Endodermal cell (in vitro differentiated cells): ENCODE measurements around the gene PRKCE. TPM values are rescaled to one million over a fixed set of nuclear protein-coding genes. Genes with fewer than 3 reads are reported as not detected.

ENCODE experiments used
- DNase-seq: peaks from one replicate; pipeline ENCODE4 v3.0.0-alpha.2; 2017
- H3K27ac ChIP-seq: 2 replicates; pipeline ENCODE4 v1.5.1; 2013; ENCODE audit warnings: mild to moderate bottlenecking, low read depth, low read length, moderate library complexity
- H3K27me3 ChIP-seq: 2 replicates; pipeline ENCODE4 v1.6.1; 2013; ENCODE audit warnings: mild to moderate bottlenecking, low read length, moderate library complexity; ENCODE audit not compliant: insufficient read depth, control insufficient read depth, poor library complexity, severe bottlenecking
- H3K36me3 ChIP-seq: 2 replicates; pipeline ENCODE4 v1.7.0; 2013; ENCODE audit warnings: mild to moderate bottlenecking, low read length, moderate library complexity; ENCODE audit not compliant: control insufficient read depth, insufficient read depth
- H3K4me1 ChIP-seq: one replicate; pipeline ENCODE4 v1.7.0; 2013; ENCODE audit warnings: low read length; ENCODE audit not compliant: control insufficient read depth, insufficient read depth
- H3K4me3 ChIP-seq: 2 replicates; pipeline ENCODE4 v1.5.1; 2013; ENCODE audit warnings: mild to moderate bottlenecking, low read length, moderate library complexity
- H3K9ac ChIP-seq: 2 replicates; pipeline ENCODE4 v1.6.1; 2013; ENCODE audit warnings: mild to moderate bottlenecking, low read length, moderate library complexity; ENCODE audit not compliant: poor library complexity, severe bottlenecking; ENCODE audit errors: extremely low read depth
- H3K9me3 ChIP-seq: 2 replicates; pipeline ENCODE4 v1.6.1; 2013; ENCODE audit warnings: mild to moderate bottlenecking, low read length, moderate library complexity; ENCODE audit not compliant: control insufficient read depth
- H3K27ac Mint-ChIP-seq: 2 replicates; pipeline ENCODE4 v1.8.0; 2020; ENCODE audit warnings: mixed read lengths
- H3K27me3 Mint-ChIP-seq: 2 replicates; pipeline ENCODE4 v1.8.0; 2021; ENCODE audit warnings: mild to moderate bottlenecking, mixed read lengths; ENCODE audit not compliant: insufficient read depth
- H3K36me3 Mint-ChIP-seq: 2 replicates; pipeline ENCODE4 v1.8.0; 2020; ENCODE audit warnings: low read depth, mixed read lengths
- H3K4me1 Mint-ChIP-seq: 2 replicates; pipeline ENCODE4 v1.8.0; 2020; ENCODE audit warnings: mixed read lengths
- H3K4me3 Mint-ChIP-seq: 2 replicates; pipeline ENCODE4 v1.8.0; 2020; ENCODE audit warnings: mild to moderate bottlenecking, moderate library complexity, mixed read lengths
- H3K9me3 Mint-ChIP-seq: 2 replicates; pipeline ENCODE4 v1.8.0; 2020; ENCODE audit warnings: mild to moderate bottlenecking, mixed read lengths
- CTCF ChIP-seq: fragments of 200-600 bp; sonication (generic); conservative IDR thresholded peaks from 2 replicates; pipeline ENCODE4 v1.5.0; 2021; ENCODE audit warnings: antibody characterized with exemption, mild to moderate bottlenecking
- WGBS, 2 experiments: methylation state at CpG; one replicate each; pipeline versions ENCODE4 v1.1.5 to v1.1.7; 2013; ENCODE audit warnings: missing lambda C conversion rate in 2 of 2, mixed read lengths in 1 of 2; ENCODE audit not compliant: insufficient coverage in 1 of 2, insufficient read length in 1 of 2; 5-methylcytosine and 5-hydroxymethylcytosine counted together
- total RNA-seq, 2 donors: library from RNA; stranded (reverse); fragmentation: NEBNext Ultra II Directional in 1 of 2; extraction: Animal tissue kit (Norgen Biotek cat#: 25700) in 1 of 2; gene quantifications; 2 replicates in 1 of 2; 3 replicates in 1 of 2; pipeline ENCODE4 v1.2.1, GENCODE V29; 2021

Gene PRKCE
- total RNA-seq, 2 donors from 2014 or later, result 1.4 to 1.7 TPM

- Mint-ChIP-seq H3K9me3 (no peaks in the 10 kb centered on the region), H3K36me3 (no peaks in the 10 kb centered on the region), H3K4me3 (no peak overlapping the region), H3K4me1 (peaks cover 9% of the 10 kb centered on the region), H3K27ac (no peak overlapping the region), H3K27me3 (peaks cover 79% of the 10 kb centered on the region)
- Histone ChIP-seq H3K27me3 (peaks cover 80% of the 10 kb centered on the region), H3K4me3 (no peak overlapping the region), H3K4me1 (no peaks in the 10 kb centered on the region), H3K27ac (no peak overlapping the region), H3K9me3 (no peaks in the 10 kb centered on the region), H3K9ac (no peak overlapping the region), H3K36me3 (no peaks in the 10 kb centered on the region)
- no peak for TF ChIP-seq CTCF
- 73 to 86% methylated on average over 2 of the region's 2 CpGs for WGBS, 2 experiments
- DNase-seq, result no peak
Measured at GRCh38 chr2:45648636-45649035, 2.8 kb upstream of the PRKCE start.

GRCh38 chr2:45649462-45649857, 2.0 kb upstream of the PRKCE start:
- Mint-ChIP-seq H3K36me3 (no peaks in the 10 kb centered on the region), H3K4me1 (peaks cover 9% of the 10 kb centered on the region), H3K27me3 (peaks cover 79% of the 10 kb centered on the region), H3K4me3 (peak overlapping the region; percentile 81), H3K27ac (no peak overlapping the region), H3K9me3 (no peaks in the 10 kb centered on the region)
- peak overlapping the region; percentile 94 for H3K4me3 ChIP-seq
- no peaks in the 10 kb centered on the region for H3K9me3 ChIP-seq
- H3K27me3 ChIP-seq, result peaks cover 80% of the 10 kb centered on the region
- H3K9ac ChIP-seq, result no peak overlapping the region
- no peaks in the 10 kb centered on the region for H3K4me1 ChIP-seq
- 9 to 10% methylated on average over 8 to 10 of the region's 10 CpGs for WGBS, 2 experiments
- TF ChIP-seq CTCF, result no peak
- H3K36me3 ChIP-seq, result no peaks in the 10 kb centered on the region
- no peak for DNase-seq
- H3K27ac ChIP-seq, result no peak overlapping the region

GRCh38 chr2:45649858-45650811, 1.3 kb upstream of the PRKCE start:
- Mint-ChIP-seq H3K36me3 (no peaks in the 10 kb centered on the region), H3K27me3 (peaks cover 81% of the 10 kb centered on the region), H3K4me1 (peaks cover 9% of the 10 kb centered on the region), H3K27ac (peak overlapping the region; percentile 35), H3K9me3 (no peaks in the 10 kb centered on the region), H3K4me3 (peak overlapping the region; percentile 81)
- peak; percentile 85 for DNase-seq
- no peak for TF ChIP-seq CTCF
- WGBS, 2 experiments, result 0% methylated on average over 33 to 66 of the region's 66 CpGs
- no peak overlapping the region for H3K27ac ChIP-seq
- H3K36me3 ChIP-seq, result no peaks in the 10 kb centered on the region
- H3K9ac ChIP-seq, result peak overlapping the region; percentile 34
- H3K4me3 ChIP-seq, result peak overlapping the region; percentile 94
- H3K9me3 ChIP-seq, result no peaks in the 10 kb centered on the region
- no peaks in the 10 kb centered on the region for H3K4me1 ChIP-seq
- H3K27me3 ChIP-seq, result peaks cover 81% of the 10 kb centered on the region
